ENCODE results near the gene LRRC75B. TPM values are rescaled to one million over a fixed set of nuclear protein-coding genes. Genes with fewer than 3 reads are reported as not detected.
"Not testable (repeated sequence)": the region's sequence is repeated elsewhere in the genome, so short reads cannot be mapped to it uniquely, and the experiment has no call there.

Gene LRRC75B
- total RNA-seq, 2 donors from 2014 or later, result 20.8 to 33.9 TPM

DNA sequence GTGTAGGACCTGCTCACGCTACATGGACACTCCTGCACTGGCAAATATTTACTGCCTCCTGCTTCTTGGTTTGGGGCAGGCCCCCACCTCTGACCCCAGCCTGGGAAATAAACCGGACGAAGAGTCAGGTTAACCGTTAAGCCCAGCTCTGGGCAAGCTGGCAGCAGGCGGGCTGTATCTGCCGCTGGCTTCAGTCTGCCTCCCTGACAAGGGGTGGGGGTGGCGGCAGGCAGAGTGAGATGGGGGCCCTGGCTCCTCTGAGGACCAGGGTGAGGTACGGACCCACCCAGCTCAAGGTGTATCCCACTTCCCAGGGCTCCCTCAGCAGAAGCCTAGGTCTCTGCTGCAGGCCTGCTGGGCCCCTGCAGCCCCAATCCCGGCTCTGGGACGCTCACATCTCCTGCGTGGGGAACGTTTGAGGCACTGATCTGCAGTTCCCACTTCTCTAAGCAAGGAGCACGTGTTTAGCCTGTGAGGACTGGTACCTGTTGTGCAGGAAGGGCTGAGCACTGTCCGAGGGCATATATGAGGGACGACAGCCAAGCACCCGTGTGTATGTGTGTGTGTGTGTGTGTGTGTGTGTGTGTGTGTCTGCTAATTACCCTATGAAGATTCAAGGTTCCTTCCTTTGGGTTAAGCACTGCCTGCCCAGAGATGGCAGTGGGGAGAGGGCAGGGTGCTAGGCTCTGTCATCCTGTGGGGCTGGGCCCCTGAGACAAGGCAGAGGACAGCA is 1.1 kb upstream of the LRRC75B start:
- H3K9me3 ChIP-seq, result no peaks in the 10 kb centered on the region
- peaks cover 48% of the 10 kb centered on the region for H3K4me1 ChIP-seq
- no peaks in the 10 kb centered on the region for H3K27me3 ChIP-seq
- DNase-seq, result peak in 3 of 4 donors; percentile 28 to 35 (median 35)
- 29 to 57% methylated on average over 6 to 16 of the region's 16 CpGs for WGBS, 2 donors
- no peak overlapping the region for H3K4me3 ChIP-seq
- peak; percentile 18 for ATAC-seq
- no peak for TF ChIP-seq POLR2A (IDR thresholded peaks at IDR 0.05)
- TF ChIP-seq CTCF (IDR thresholded peaks at IDR 0.05), result no peak
- intact Hi-C loops (cut with DNase I), result no loop called here
- peak overlapping the region in 3 of 4 donors; percentile 76 to 83 (median 82) for H3K27ac ChIP-seq
- no peaks in the 10 kb centered on the region for H3K36me3 ChIP-seq (replicated peaks in 1 of 2; ENCODE audit: insufficient read depth in 1 of 2, low read depth in 2 of 2)

GRCh38 chr22:24593559-24593835 is 624 bp upstream of the LRRC75B start:
- ATAC-seq; DNase-seq; H3K36me3 ChIP-seq (replicated peaks in 1 of 2; ENCODE audit: insufficient read depth in 1 of 2, low read depth in 2 of 2); H3K4me3 ChIP-seq; intact Hi-C loops (cut with DNase I); H3K9me3 ChIP-seq; H3K27me3 ChIP-seq: not testable (repeated sequence)
- 68 to 84% methylated on average over 10 of the region's 10 CpGs for WGBS, 2 donors
- Histone ChIP-seq H3K4me1 (peaks cover 52% of the 10 kb centered on the region), H3K27ac (peak overlapping the region in 3 of 4 donors; percentile 76 to 83 (median 82))

GRCh38 chr22:24592058-24592850 is 619 bp downstream of the LRRC75B start:
- 11 to 12% methylated on average over 19 to 33 of the region's 33 CpGs for WGBS, 2 donors

GRCh38 chr22:24591286-24591830 is 1.5 kb downstream of the LRRC75B start:
- DNase-seq, result no peak
- TF ChIP-seq POLR2A (IDR thresholded peaks at IDR 0.05), result no peak
- TF ChIP-seq CTCF (IDR thresholded peaks at IDR 0.05), result no peak
- ATAC-seq, result no peak
- Histone ChIP-seq H3K27me3 (no peaks in the 10 kb centered on the region), H3K36me3 (replicated peaks in 1 of 2; ENCODE audit: insufficient read depth in 1 of 2, low read depth in 2 of 2) (no peaks in the 10 kb centered on the region), H3K27ac (peak overlapping the region in 2 of 4 donors; percentile 76 to 83), H3K4me3 (no peak overlapping the region), H3K4me1 (peaks cover 59% of the 10 kb centered on the region), H3K9me3 (no peaks in the 10 kb centered on the region)
- intact Hi-C loops (cut with DNase I), result no loop called here
- WGBS, 2 donors, result 87 to 100% methylated on average over 3 to 6 of the region's 6 CpGs

More at GRCh38 chr22:24592058-24592850, 619 bp downstream of the LRRC75B start:
- Histone ChIP-seq H3K9me3 (no peaks in the 10 kb centered on the region), H3K27ac (peak overlapping the region; percentile 35 to 83 (median 79)), H3K27me3 (no peaks in the 10 kb centered on the region), H3K36me3 (replicated peaks in 1 of 2; ENCODE audit: insufficient read depth in 1 of 2, low read depth in 2 of 2) (no peaks in the 10 kb centered on the region), H3K4me3 (peak overlapping the region; percentile 21 to 38), H3K4me1 (peaks cover 59% of the 10 kb centered on the region)
- ATAC-seq, result peak; percentile 0
- intact Hi-C loops (cut with DNase I), result no loop called here
- peak in 1 of 4 donors; percentile 35 for DNase-seq
- TF ChIP-seq CTCF (IDR thresholded peaks at IDR 0.05) (no peak), POLR2A (IDR thresholded peaks at IDR 0.05) (no peak)

DNA sequence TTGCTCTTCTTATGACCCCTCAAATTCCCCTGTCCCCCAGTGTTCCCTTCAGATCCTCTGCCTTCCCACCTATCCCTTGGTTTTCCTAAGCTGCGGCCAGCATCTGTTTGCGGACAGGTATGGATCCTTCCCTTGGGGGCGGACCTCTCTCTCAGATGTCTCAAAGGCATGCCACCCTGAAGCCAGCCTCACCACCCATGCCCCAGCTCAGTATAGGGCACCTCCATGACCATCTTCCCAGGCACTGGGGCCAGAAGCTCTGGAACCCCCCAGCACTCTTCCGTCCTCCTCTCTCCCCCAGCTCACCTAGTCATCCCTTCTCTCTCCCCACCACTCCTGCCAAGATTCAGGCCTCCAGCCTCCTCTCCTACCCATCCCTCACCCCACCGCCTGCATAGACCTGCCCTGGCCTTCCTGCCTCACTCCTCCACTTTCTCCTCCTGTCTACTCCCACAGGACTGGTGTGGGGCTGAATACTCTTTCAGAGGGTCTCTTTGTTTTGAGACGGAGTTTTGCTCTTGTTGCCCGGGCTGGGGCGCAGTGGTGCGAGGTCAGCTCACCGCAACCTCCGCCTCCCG is 2.2 kb downstream of the LRRC75B start:
- 95% methylated on average over 12 of the region's 12 CpGs for WGBS, 2 donors
- Histone ChIP-seq H3K9me3 (no peaks in the 10 kb centered on the region), H3K4me3 (no peak overlapping the region), H3K4me1 (peaks cover 60% of the 10 kb centered on the region), H3K27ac (peak overlapping the region in 1 of 4 donors; percentile 76), H3K27me3 (no peaks in the 10 kb centered on the region), H3K36me3 (replicated peaks in 1 of 2; ENCODE audit: insufficient read depth in 1 of 2, low read depth in 2 of 2) (no peaks in the 10 kb centered on the region)
- intact Hi-C loops (cut with DNase I), result no loop called here
- TF ChIP-seq POLR2A (IDR thresholded peaks at IDR 0.05), result no peak
- TF ChIP-seq CTCF (IDR thresholded peaks at IDR 0.05), result no peak
- no peak for ATAC-seq
- no peak for DNase-seq
